NB4 (cell line): ENCODE results near the gene ABI1.

Experiments used
- CTCF ChIP-seq: IDR thresholded peaks from one replicate; pipeline ENCODE4 v1.5.1; 2012; ENCODE audit warnings: low read depth, low read length
- MYC ChIP-seq: IDR thresholded peaks from 2 replicates; pipeline ENCODE4 v1.6.1; 2011; ENCODE audit warnings: low read depth, low read length
- POLR2A ChIP-seq: IDR thresholded peaks from 2 replicates; pipeline ENCODE4 v1.6.1; 2011; ENCODE audit warnings: mild to moderate bottlenecking; ENCODE audit not compliant: insufficient read length; ENCODE audit errors: extremely low read depth

GRCh38 chr10:26887611-26888215, 27.0 kb upstream of the ABI1 start:
- no peak for TF ChIP-seq CTCF
- TF ChIP-seq POLR2A: no peak
- TF ChIP-seq MYC: no peak
